Measurements from ENCODE around the gene NXT1. TPM values are rescaled to one million over a fixed set of nuclear protein-coding genes. Genes with fewer than 3 reads are reported as not detected.
A peak's percentile ranks its signal among the peaks of the same experiment; 100 is the strongest.

NXT1 gene
- total RNA-seq (2014; rRNA removed; shearing (Covaris generic)) (71.6 and 76.5 TPM in 2 replicates), total RNA-seq (2022) (33.7 and 33.9 TPM in 2 replicates), Bru-seq, nascent RNA (percentile 87 among the genes with signal in this experiment), BruChase-seq, experiment 1, labeled RNA remaining after a 6-hour chase (percentile 54 among the genes with signal in this experiment), BruChase-seq, experiment 2, labeled RNA remaining after a 2-hour chase (percentile 75 among the genes with signal in this experiment)
- long read RNA-seq, transcript NXT1-201 (2 exons, 1,123 nt): major isoform, 113 of 165 reads
- long read RNA-seq, partial matches to known transcripts: 0 of 165 reads
- long read RNA-seq, other reads (novel, unspliced or antisense): 52 of 165 reads

GRCh38 chr20:23350196-23350903, at the start of gene NXT1:
Gene NXT1 (plus strand): TSS chr20:23350791. CDS start chr20:23354042, 3,251 bp downstream.
- peak within 1 kb of the TSS; percentile 92 for H3K4me2 ChIP-seq (ENCODE audit: low read length)
- peak within 1 kb of the TSS; percentile 97 for H3K4me3 ChIP-seq (ENCODE audit: low read depth, low read length, poor library complexity, severe bottlenecking)

GRCh38 chr20:23301436-23302050, 49.0 kb upstream of the NXT1 start:
- no peak for DNase-seq (ENCODE audit: low spot score)
- no TSS peak for BruUV-seq (replicated peaks)
- H3K9me2 ChIP-seq (ENCODE audit: insufficient read depth, low read length): no peaks in the 10 kb centered on the region
- no peak for TF ChIP-seq EZH2phosphoT487 (IDR thresholded peaks at IDR 0.05; ENCODE audit: borderline replicate concordance, low read depth, low read length)
- no peak for TF ChIP-seq CTCF (conservative IDR thresholded peaks at IDR 0.05; ENCODE audit: low read length)
- H3K27ac ChIP-seq (ENCODE audit: low read depth, low read length, poor library complexity, severe bottlenecking): no peak overlapping the region
- H3K36me3 ChIP-seq (ENCODE audit: insufficient read depth, low read length): no peaks in the 10 kb centered on the region
- CTCF ChIA-PET (ENCODE audit: unreplicated experiment): interaction anchor here (0.6 kb wide), 1 partner anchor 795 kb away, joined by 3 read pairs; no protein-coding TSS in a partner anchor
- H3K4me2 ChIP-seq (ENCODE audit: low read length): no peak overlapping the region
- H4K20me1 ChIP-seq (ENCODE audit: insufficient read depth, low read length): no peaks in the 10 kb centered on the region
- no peak overlapping the region for H2AFZ ChIP-seq (ENCODE audit: low read length)
- H3K4me3 ChIP-seq (ENCODE audit: low read depth, low read length, poor library complexity, severe bottlenecking): no peak overlapping the region
- intact Hi-C loops (cut with micrococcal nuclease; ENCODE audit: unreplicated experiment): no loop called here
- POLR2A ChIA-PET: no interaction called here
- no peaks in the 10 kb centered on the region for H3K9me3 ChIP-seq (ENCODE audit: low read length)
- no peaks in the 10 kb centered on the region for H3K79me2 ChIP-seq (ENCODE audit: insufficient read depth, low read depth, low read length)
- H3K4me1 ChIP-seq (ENCODE audit: insufficient read depth, low read length, poor library complexity, severe bottlenecking): no peaks in the 10 kb centered on the region

More at GRCh38 chr20:23350196-23350903, at the start of gene NXT1:
- H2AFZ ChIP-seq (ENCODE audit: low read length): peak within 1 kb of the TSS; percentile 86
- TF ChIP-seq CTCF (conservative IDR thresholded peaks at IDR 0.05; ENCODE audit: low read length): no peak
- TF ChIP-seq EZH2phosphoT487 (IDR thresholded peaks at IDR 0.05; ENCODE audit: borderline replicate concordance, low read depth, low read length): no peak
- no peaks in the 10 kb centered on the region for H3K9me3 ChIP-seq (ENCODE audit: low read length)
- peaks cover 28% of the 10 kb centered on the region for H3K36me3 ChIP-seq (ENCODE audit: insufficient read depth, low read length)
- DNase-seq (ENCODE audit: low spot score): peak; percentile 97
- peak within 1 kb of the TSS; percentile 92 for H3K27ac ChIP-seq (ENCODE audit: low read depth, low read length, poor library complexity, severe bottlenecking)
- ChIA-PET CTCF (ENCODE audit: unreplicated experiment) (interaction anchor here (0.5 to 2.5 kb wide), 7 partner anchors 8 to 84 kb away, joined by 3 to 13 read pairs (median 5); partner anchors contain the start of genes GZF1 and NAPB), POLR2A (interaction anchor here (0.6 to 2.3 kb wide), 15 partner anchors 8 to 1366 kb away, joined by 3 to 25 read pairs (median 5); partner anchors contain the start of gene NAPB)
- no peaks in the 10 kb centered on the region for H3K9me2 ChIP-seq (ENCODE audit: insufficient read depth, low read length)
- H3K4me1 ChIP-seq (ENCODE audit: insufficient read depth, low read length, poor library complexity, severe bottlenecking): peaks cover 22% of the 10 kb centered on the region
- H4K20me1 ChIP-seq (ENCODE audit: insufficient read depth, low read length): peaks cover 18% of the 10 kb centered on the region
- peaks cover 45% of the 10 kb centered on the region for H3K79me2 ChIP-seq (ENCODE audit: insufficient read depth, low read depth, low read length)
- intact Hi-C loops (cut with micrococcal nuclease; ENCODE audit: unreplicated experiment): loop anchor here (1.0 kb wide), 2 partner anchors 8 to 71 kb away; partner anchors contain the start of gene NAPB
- BruUV-seq (replicated peaks): TSS peak; percentile 80
